Omental fat pad (tissue), 4 donors: ENCODE results near the gene FKBP5. TPM values are rescaled to one million over a fixed set of nuclear protein-coding genes. Genes with fewer than 3 reads are reported as not detected.

Experiments used
- ATAC-seq: fragments of 150-250 bp; one replicate; pipeline ENCODE4 v1.9.1; 2016; ENCODE audit warnings: mild to moderate bottlenecking, moderate library complexity; ENCODE audit not compliant: low FRiP score
- DNase-seq: peaks from one replicate; pipeline ENCODE4 v3.0.0-alpha.2; 2019; ENCODE audit warnings: low spot score
- CTCF ChIP-seq, 3 donors: fragments of 450-650 bp; IDR thresholded peaks; one replicate each; pipeline ENCODE4 v1.5.1; 2016 to 2017; ENCODE audit warnings: antibody characterized with exemption in 3 of 3, mild to moderate bottlenecking in 3 of 3, moderate library complexity in 2 of 3
- total RNA-seq, 4 donors: library from RNA; depleted of rRNA; stranded (reverse); fragments of >200 nt; gene quantifications; one replicate each; pipeline ENCODE4 v1.1.0, GENCODE V29; 2016

FKBP5 gene
- total RNA-seq, 4 donors from 2014 or later = 257 to 722 (median 366) TPM

- peak; percentile 38 for ATAC-seq
- DNase-seq = no peak
Measured at GRCh38 chr6:35569011-35569461, 119.7 kb downstream of the FKBP5 start.

GRCh38 chr6:35566794-35567193, 121.9 kb downstream of the FKBP5 start:
- DNase-seq = no peak
- no peak for TF ChIP-seq CTCF (IDR thresholded peaks at IDR 0.05)
- no peak for ATAC-seq

More at GRCh38 chr6:35569011-35569461, 119.7 kb downstream of the FKBP5 start:
- TF ChIP-seq CTCF (IDR thresholded peaks at IDR 0.05) = no peak

- DNase-seq (no peak), ATAC-seq (no peak)
- no peak for TF ChIP-seq CTCF (IDR thresholded peaks at IDR 0.05)
Measured at GRCh38 chr6:35564733-35565132, 124.0 kb downstream of the FKBP5 start.

- ATAC-seq (no peak), DNase-seq (peak; percentile 58)
- no peak for TF ChIP-seq CTCF (IDR thresholded peaks at IDR 0.05)
Measured at GRCh38 chr6:35562060-35562459, 126.7 kb downstream of the FKBP5 start.

GRCh38 chr6:35561113-35561512, 127.6 kb downstream of the FKBP5 start:
- TF ChIP-seq CTCF (IDR thresholded peaks at IDR 0.05) = no peak
- DNase-seq (no peak), ATAC-seq (no peak)

- no peak for DNase-seq
- no peak for TF ChIP-seq CTCF (IDR thresholded peaks at IDR 0.05)
- no peak for ATAC-seq
Measured at GRCh38 chr6:35558571-35558970, 130.1 kb downstream of the FKBP5 start.

GRCh38 chr6:35557239-35557638, 131.5 kb downstream of the FKBP5 start:
- DNase-seq = no peak
- no peak for TF ChIP-seq CTCF (IDR thresholded peaks at IDR 0.05)
- no peak for ATAC-seq
